C4-2B (cell line): ENCODE data around the gene G6PD.

Experiments used
- ZFX ChIP-seq: fragments of 450-650 bp; IDR thresholded peaks from 2 replicates; pipeline ENCODE4 v1.6.1; 2017
- TF ChIP-seq, protein P1 (sequence below): fragments of 450-650 bp; conservative IDR thresholded peaks from 2 replicates; pipeline ENCODE4 v1.5.1; 2017; ENCODE audit warnings: mild to moderate bottlenecking

GRCh38 chrX:154507673-154508383 is 38.8 kb downstream of the G6PD start:
- TF ChIP-seq, protein P1, sequence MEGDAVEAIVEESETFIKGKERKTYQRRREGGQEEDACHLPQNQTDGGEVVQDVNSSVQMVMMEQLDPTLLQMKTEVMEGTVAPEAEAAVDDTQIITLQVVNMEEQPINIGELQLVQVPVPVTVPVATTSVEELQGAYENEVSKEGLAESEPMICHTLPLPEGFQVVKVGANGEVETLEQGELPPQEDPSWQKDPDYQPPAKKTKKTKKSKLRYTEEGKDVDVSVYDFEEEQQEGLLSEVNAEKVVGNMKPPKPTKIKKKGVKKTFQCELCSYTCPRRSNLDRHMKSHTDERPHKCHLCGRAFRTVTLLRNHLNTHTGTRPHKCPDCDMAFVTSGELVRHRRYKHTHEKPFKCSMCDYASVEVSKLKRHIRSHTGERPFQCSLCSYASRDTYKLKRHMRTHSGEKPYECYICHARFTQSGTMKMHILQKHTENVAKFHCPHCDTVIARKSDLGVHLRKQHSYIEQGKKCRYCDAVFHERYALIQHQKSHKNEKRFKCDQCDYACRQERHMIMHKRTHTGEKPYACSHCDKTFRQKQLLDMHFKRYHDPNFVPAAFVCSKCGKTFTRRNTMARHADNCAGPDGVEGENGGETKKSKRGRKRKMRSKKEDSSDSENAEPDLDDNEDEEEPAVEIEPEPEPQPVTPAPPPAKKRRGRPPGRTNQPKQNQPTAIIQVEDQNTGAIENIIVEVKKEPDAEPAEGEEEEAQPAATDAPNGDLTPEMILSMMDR, result no peak
- TF ChIP-seq ZFX, result no peak
